Germinal center (tissue), 1 donor: ENCODE data around the gene DDX17.

Experiments used
- DNase-seq: peaks from one replicate; pipeline ENCODE4 v3.0.0; 2012; ENCODE audit warnings: mixed read lengths, low spot score

DDX17 gene

GRCh38 chr22:38465673-38466490 is 40.2 kb downstream of the DDX17 start:
- DNase-seq, result no peak

- DNase-seq, result no peak
Observed at GRCh38 chr22:38464992-38465672, 41.0 kb downstream of the DDX17 start.

- DNase-seq, result no peak
Observed at GRCh38 chr22:38462960-38463784, 42.9 kb downstream of the DDX17 start.

- peak; percentile 55 for DNase-seq
Observed at GRCh38 chr22:38461414-38462081, 44.6 kb downstream of the DDX17 start.

- no peak for DNase-seq
Observed at GRCh38 chr22:38461057-38461413, 45.1 kb downstream of the DDX17 start.

DNA sequence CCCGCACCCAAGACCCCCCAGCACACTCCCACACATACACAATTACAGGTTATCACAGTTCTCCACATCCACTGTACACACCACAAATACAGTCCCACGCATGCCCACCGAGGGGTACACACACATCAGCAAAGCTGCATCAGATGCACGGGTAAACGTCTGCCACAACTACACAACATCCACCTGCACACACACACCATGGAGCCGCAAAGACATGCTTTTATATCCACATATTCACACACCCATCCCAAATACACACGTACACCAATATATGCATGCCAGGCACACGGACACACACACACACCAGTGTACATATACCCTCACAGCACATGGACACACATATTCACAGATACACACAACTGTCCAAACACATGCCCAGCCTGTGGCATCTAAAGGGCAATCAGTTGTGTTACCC is 45.7 kb downstream of the DDX17 start:
- DNase-seq, result no peak

DNA sequence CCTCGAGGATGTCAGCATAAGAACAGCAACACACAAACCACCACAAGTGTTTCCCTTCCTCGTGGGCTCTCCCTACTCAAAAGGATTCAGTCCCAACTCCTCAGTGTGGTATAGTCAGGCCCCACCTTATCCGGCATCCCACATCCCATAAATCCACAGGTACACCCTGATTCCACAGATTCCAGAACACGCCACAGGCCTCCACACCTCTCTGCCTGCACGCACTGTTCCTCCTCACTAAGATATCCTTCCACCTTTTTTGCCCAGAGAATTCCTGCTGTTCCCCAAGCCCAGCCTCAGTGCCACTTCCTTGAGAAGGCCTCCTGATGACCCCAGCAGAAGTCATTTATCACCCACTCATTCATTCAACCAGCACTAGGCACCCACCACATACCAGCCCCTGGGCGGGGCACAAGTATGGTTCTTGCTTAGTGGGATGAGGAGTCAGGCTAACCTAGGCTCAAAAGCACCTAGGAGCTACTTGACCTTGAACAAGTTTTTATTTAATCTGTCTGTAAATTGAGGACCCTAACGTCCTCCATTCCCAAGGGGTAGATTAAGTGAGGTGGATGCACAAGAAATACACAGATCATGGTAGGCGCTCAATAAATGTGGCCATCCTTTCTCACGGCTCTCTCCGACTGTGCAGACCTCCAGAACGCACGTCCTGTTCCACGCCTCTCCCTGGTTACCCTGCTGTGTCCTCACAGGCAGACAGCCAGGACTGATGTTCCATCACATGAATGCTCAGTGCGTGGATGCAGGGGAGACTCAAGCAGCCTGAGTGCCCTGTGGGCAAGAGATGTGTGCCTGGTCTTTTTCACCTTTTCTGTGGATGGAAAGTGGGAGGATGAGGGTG is 49.0 kb downstream of the DDX17 start:
- DNase-seq, result no peak

DNA sequence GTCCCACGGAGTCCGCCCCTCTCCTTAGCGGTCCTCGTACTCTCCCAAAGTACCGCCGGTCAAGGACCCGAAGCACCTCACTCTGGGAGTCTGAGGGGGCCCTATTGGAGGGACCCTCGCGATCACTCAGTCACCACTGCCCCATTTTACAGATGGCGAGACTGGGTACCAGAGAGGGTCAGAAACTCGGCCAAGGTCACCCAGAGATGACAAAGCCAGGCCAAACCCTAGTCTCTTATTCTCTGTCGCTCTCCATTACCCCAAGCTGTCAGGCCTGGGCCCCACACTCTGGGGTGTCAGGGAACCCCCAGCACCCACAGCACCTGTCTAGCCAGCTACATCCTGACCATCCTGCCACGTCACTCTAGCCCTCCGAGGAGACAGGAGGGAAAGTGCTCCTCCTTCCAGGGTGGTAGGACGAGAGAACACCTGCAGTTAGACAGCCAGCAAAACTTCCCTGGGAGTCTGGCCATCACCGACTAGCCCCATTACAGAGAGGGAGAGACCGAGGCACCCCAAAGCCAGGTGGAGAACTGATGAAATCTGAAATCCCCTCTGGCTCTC is 49.8 kb downstream of the DDX17 start:
- no peak for DNase-seq

DNA sequence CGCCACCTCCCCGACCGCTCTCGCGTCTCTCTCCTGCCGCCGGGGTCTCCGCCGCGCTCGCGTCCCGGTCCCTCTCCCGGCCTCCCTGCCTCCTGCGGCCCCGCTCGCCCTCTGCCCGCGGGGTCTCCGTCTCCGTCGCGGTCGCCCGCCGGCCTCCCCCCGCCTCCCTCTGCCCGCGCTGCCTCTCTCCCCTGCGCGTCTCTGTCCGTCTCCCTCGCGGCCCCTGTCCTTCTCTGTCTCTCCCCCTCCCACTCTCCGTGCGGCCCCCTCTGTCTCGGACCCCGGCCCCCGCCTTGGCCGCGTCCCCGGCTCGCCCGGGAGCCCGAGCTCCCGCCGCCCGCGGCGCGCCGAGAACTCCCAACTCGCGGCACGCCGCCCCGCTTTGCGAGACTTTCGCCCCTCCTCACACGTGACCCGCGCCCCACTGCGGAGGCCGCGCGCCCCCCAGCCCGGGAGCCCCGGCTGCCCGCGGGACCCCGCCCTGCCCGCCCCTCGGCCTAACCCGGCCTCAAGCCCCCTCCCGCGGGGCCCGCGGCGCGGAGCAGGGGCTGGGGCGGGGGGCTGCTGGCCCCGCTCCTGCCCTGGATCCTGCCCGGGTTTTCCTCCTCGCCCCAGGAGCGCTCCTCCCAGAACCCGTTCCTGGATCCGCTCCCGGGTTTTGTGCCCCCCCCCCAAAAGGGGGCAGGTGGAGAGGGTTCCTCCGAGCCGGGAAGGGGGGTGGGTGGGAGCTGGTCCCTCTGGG is 50.4 kb downstream of the DDX17 start:
- no peak for DNase-seq

DNA sequence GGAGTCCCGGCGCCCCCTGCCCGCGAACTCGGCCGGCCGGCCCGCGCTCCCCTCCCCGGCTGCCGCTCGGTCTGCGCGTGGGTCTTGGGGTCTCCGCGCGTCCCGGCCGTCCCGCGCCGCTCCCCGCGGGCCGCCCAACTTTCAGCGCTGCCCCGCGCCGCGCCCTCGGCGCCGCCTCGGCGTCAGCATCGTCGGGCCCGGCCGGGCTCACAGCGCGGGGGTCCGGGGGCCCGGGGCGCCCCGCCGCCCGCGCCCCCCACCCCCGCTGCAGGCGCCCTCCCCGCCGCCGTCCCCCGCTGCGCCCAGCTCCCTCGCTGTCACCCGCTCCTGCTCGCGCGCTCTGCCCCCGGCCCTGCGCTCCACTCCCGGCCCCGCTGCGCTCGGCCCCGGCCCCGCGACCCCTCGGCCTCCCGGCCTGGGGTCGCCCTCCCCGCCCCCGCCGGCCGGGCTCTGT is 51.0 kb downstream of the DDX17 start, which contains the start of gene KCNJ4:
TSS of gene KCNJ4 (minus strand) at position 124 of the 454 bp plus-strand sequence. CDS start 27,067 bp downstream, outside the sequence.
- DNase-seq, result no peak

DNA sequence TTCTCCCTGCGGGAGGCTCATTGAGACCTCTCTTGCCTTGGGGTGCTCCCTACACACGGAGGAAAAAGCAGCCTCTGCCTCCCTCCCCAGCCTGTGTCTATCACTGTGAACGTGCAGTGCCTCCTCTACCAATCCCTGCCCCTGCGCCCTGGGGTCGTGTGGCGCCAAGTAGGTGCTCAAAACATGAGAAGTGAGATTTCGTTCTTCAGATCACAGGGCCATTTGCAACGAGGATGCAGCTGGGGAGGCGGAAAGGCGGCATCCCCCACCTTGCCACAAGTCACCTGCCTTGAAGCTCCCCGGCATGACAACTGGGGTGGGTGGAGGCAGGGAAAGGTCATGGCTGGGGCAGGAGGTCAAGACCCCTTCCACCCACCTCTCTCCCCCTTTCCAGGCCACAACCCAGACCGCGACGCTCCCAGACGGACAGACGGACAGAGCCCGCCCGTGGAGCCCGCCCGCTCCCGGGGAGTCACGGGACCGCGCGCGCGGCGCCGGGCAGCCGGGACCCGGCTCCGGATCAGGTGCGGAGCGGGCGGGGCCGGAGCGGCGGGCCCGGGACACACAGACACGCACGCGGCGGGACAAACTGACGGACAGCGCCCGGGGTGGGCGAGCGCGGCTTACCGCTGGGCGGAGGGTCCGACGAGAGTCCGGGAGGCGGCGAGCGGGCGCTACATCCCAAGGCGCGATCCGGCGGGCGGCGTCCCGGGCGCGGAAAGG is 51.6 kb downstream of the DDX17 start:
- DNase-seq, result peak; percentile 33

DNA sequence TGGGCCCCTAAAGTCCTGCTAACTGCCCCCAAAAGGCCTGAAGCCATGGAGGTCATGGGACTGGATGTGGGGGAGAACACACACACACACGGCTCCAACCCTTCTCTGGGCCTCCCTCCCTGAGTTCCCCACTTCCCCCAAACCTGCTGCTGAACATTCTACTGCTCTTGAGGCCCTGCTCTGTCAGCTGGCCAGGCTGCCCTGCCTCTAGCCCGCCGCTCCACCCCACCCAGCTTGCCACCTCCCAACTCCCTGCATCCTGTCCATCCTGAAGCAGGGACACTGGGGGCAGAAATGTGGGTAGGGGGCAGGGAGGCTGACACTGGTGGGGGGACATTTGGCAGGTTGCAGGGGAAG is 52.1 kb downstream of the DDX17 start:
- DNase-seq, result no peak

DNA sequence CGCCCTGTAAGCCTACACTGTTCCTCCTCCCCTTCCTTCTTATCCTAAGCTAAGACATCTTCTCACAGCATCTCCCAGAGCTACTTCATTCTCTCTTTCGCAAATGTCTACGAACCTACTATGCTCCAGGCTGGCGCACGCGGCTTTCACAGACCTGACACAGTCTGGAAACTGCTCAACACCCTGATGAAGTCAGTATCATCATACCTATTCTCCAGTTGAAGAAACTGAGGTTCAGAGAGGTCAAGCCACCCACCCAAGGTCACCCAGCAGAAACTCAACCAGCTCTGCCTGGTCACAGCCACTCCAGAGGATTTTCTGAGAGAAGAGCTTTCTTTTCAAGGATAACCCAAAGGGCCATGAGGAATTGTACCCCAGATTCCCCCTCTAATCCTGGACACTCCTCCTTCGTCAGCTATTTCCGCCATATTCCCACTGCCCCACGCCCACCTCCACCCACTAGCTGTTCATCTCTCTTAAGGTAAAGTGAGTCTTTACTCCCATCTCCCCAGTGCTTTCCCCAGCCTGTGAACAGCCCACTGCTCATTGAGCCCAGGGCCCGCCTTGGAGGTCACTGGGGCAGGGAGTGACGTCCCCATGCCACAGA is 52.9 kb downstream of the DDX17 start:
- DNase-seq, result no peak

DNA sequence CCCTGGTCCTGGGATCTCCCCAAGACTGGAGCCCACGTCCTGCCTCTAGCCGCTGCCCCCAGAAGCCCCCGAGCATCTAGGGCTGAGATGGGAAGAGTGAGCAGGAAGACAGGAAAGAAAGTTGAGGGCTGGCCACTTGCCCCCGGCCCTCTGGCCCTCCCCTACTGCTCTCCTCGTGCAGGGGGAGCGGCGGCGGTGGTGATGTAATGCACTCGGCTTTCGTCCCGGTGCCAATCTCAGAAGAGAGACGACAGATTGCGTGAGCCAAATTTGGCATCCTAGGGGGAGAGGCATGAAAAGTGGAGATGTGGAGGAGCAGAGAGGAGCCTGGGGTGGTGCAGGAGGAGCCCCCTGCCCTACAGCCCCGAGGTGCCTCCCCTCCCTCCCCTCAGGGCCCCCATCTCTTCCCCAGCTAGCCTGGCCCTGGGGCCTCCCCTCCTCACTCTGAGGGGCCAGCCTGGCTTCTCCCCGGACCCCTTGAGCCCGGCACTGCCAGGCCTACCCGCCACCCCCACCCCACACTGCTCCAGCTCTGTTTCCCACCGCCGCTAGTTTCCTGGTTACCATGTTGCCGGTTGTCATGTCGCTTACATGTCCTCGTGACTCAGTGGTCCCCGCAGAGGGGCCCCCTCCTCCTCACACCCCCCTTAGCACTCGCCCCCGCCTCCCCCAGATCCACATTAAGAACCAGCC is 53.6 kb downstream of the DDX17 start:
- no peak for DNase-seq

- no peak for DNase-seq
Observed at GRCh38 chr22:38451864-38452263, 54.2 kb downstream of the DDX17 start.

DNA sequence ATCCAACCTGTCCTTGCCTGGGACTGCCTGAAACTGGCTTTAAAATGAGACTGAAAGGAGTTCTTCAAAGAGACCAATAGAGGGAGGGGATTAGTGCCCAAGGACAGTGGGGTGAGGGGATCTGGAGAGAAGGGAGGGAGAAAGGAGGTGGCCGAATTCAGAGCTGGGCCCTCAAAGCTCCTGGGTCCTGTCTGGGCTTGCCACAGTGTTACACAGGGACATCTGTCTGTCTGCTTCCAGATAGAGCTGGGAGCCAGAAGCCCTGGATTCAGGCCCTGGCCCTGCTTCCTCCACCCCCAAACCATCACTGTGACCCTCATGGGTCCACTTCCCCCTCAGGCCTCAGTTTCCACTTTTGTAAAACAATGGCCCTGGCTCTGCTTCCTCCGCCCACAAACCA is 54.7 kb downstream of the DDX17 start:
- DNase-seq, result no peak

DNA sequence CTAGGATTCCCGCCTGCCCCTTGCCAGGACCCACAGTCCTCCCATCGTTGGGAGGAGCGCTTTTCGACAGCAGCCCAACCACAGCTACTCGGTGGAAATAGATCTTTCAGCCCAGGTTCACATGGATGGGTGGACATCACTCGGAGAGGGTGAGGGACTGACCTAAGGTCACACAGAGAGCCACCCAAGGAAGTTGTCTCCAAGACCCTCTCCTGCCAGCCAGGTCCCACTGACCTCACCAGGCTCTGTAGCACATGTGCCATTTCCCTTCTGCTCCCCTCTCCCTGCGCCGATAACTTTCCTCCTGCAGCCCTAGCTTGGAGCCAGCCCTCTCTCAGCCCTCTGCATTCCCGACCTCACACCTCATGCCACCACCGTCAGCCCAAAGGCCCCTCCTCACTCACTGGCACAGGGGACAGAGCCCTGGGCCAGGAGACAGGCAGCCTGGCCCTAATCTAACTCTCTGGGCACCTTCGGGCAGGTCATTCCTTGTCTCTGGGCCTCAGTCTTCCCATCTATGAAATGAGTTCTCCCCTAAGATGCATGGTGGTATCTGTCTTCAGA is 55.8 kb downstream of the DDX17 start:
- DNase-seq, result no peak

DNA sequence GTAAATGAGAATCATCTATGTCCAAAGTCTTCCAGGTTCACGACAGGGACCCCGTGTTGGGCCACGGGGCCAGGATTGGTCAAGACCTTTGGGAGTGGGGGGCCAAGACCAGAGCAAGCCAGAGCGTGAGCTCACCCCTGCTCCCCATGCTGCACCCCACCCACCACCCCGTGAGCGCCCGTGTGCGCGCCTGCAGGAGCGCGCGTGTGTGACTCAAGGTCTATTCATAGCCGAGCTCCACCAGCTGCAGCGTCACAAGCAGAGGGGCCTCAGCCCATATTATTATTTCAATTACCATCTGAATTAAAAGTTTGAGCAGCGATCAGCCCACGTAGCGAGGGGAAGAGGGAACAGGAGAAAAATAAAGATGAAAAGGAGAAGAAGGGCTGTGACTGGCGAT is 56.3 kb downstream of the DDX17 start:
- no peak for DNase-seq
